Suprapubic skin (tissue), 4 donors: Measurements from ENCODE around the gene CDK5RAP2.

Experiments
- POLR2A ChIP-seq, 2 donors: fragments of 450-650 bp; IDR thresholded peaks; one replicate each; pipeline ENCODE4 v1.6.1; 2017; ENCODE audit warnings: antibody characterized with exemption in 2 of 2, mild to moderate bottlenecking in 2 of 2, moderate library complexity in 2 of 2
- POLR2AphosphoS5 ChIP-seq, 3 donors: sonication (generic); formaldehyde crosslinking; IDR thresholded peaks; one replicate each; pipeline ENCODE4 v1.6.1; 2017; ENCODE audit warnings: antibody characterized with exemption in 3 of 3

GRCh38 chr9:120421977-120422376, 158.0 kb downstream of the CDK5RAP2 start:
- no peak for TF ChIP-seq POLR2A (IDR thresholded peaks at IDR 0.05)
- no peak for TF ChIP-seq POLR2AphosphoS5 (IDR thresholded peaks at IDR 0.05)
